GM06990 (cell line): Measurements from ENCODE around the gene IFFO2.

Experiments used
- DNase-seq: peaks from one replicate; pipeline ENCODE4 v3.0.0-alpha.2; 2011; ENCODE audit not compliant: insufficient read length; ENCODE audit errors: extremely low read depth
- H3K27me3 ChIP-seq: replicated peaks from 2 replicates; pipeline ENCODE4 v1.6.0; 2011; ENCODE audit warnings: low read length; ENCODE audit not compliant: control insufficient read depth, insufficient read depth
- H3K36me3 ChIP-seq: 2 replicates; pipeline ENCODE4 v1.5.1; 2011; ENCODE audit warnings: low read length; ENCODE audit not compliant: control insufficient read depth, insufficient read depth
- H3K4me3 ChIP-seq: replicated peaks from 2 replicates; pipeline ENCODE4 v1.5.1; 2011; ENCODE audit warnings: low read depth, mild to moderate bottlenecking, control low read depth, low read length
- CTCF ChIP-seq: IDR thresholded peaks from 2 replicates; pipeline ENCODE4 v1.5.1; 2011; ENCODE audit warnings: low read length, control low read depth, mild to moderate bottlenecking, inconsistent platforms; ENCODE audit not compliant: insufficient read depth, poor library complexity, severe bottlenecking

IFFO2 gene

GRCh38 chr1:18883079-18883478 lies 73.4 kb downstream of the IFFO2 start:
- Histone ChIP-seq H3K4me3 (no peak overlapping the region), H3K36me3 (peaks cover 10% of the 10 kb centered on the region), H3K27me3 (no peaks in the 10 kb centered on the region)
- DNase-seq = no peak
- no peak for TF ChIP-seq CTCF

- DNase-seq = no peak
- no peaks in the 10 kb centered on the region for H3K27me3 ChIP-seq
- peaks cover 10% of the 10 kb centered on the region for H3K36me3 ChIP-seq
- TF ChIP-seq CTCF = no peak
- no peak overlapping the region for H3K4me3 ChIP-seq
Observed at GRCh38 chr1:18882486-18882885, 74.0 kb downstream of the IFFO2 start.

- DNase-seq = no peak
- Histone ChIP-seq H3K4me3 (no peak overlapping the region), H3K27me3 (no peaks in the 10 kb centered on the region), H3K36me3 (peaks cover 10% of the 10 kb centered on the region)
- no peak for TF ChIP-seq CTCF
Observed at GRCh38 chr1:18881642-18882431, 74.6 kb downstream of the IFFO2 start.

GRCh38 chr1:18881164-18881563 lies 75.3 kb downstream of the IFFO2 start:
- no peak for DNase-seq
- TF ChIP-seq CTCF = no peak
- H3K36me3 ChIP-seq = peaks cover 10% of the 10 kb centered on the region

GRCh38 chr1:18880585-18880984 lies 75.9 kb downstream of the IFFO2 start:
- DNase-seq = no peak
- no peak overlapping the region for H3K4me3 ChIP-seq
- H3K27me3 ChIP-seq = no peaks in the 10 kb centered on the region
- TF ChIP-seq CTCF = no peak
- peaks cover 10% of the 10 kb centered on the region for H3K36me3 ChIP-seq

More at GRCh38 chr1:18881164-18881563, 75.3 kb downstream of the IFFO2 start:
- no peaks in the 10 kb centered on the region for H3K27me3 ChIP-seq
- H3K4me3 ChIP-seq = no peak overlapping the region
